Measurements from ENCODE around the gene CLEC10A.

DNA sequence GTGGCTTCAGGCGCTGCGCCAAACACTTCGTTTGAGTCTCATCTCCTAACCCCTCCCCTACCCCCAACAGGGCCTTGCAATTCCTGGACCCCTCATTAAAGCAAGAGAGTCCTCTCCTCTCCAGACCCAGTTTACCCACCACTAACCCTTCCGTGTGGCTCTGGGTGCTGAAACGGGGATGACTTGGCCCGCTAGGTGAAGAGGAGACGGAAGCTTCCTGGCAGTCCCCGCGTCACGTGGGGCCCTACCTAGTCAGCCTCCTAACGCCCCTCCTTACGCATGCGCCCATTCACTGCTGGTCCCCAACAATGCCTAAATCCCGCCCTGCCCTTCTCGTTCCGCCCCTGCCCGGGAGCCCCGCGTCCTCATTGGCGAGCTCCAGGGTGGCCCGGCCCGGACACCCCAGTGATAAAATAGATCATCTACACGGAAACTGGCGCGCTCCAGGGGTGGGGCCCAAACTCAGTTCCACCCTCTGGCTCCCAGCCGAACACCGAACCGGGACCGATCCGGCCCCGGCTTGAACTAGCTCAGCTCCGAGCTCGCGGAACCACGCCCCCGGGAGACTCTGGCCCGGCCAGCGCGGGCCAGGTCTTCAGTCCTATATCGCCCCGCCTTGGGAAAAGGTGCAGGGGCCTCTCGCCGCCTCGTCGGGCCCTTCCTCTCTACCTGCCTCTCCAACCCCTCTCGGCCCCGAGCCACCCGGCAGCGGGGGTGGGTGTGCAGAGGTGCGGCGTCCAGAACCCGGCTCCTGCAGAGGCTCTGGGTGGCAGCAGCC lies 44.3 kb downstream of the CLEC10A start, which contains the start of gene SLC16A13:
- TF ChIP-seq, protein P1, sequence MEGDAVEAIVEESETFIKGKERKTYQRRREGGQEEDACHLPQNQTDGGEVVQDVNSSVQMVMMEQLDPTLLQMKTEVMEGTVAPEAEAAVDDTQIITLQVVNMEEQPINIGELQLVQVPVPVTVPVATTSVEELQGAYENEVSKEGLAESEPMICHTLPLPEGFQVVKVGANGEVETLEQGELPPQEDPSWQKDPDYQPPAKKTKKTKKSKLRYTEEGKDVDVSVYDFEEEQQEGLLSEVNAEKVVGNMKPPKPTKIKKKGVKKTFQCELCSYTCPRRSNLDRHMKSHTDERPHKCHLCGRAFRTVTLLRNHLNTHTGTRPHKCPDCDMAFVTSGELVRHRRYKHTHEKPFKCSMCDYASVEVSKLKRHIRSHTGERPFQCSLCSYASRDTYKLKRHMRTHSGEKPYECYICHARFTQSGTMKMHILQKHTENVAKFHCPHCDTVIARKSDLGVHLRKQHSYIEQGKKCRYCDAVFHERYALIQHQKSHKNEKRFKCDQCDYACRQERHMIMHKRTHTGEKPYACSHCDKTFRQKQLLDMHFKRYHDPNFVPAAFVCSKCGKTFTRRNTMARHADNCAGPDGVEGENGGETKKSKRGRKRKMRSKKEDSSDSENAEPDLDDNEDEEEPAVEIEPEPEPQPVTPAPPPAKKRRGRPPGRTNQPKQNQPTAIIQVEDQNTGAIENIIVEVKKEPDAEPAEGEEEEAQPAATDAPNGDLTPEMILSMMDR (IDR thresholded peaks at IDR 0.05), result no peak
- TF ChIP-seq POLR2A (IDR thresholded peaks at IDR 0.05), result peak; percentile 56 to 58
